Stimulated activated CD8-positive, alpha-beta memory T cell treated with anti-CD3 and anti-CD28 coated beads, Interleukin-7, amount 100 ng/mL, for 24 hours (primary cell): Measurements from ENCODE around the gene ANTXR2.
A peak's percentile ranks its signal among the peaks of the same experiment; 100 is the strongest.

Source experiments
- DNase-seq: peaks from one replicate; pipeline ENCODE4 v3.0.0-alpha.2; 2020; ENCODE audit warnings: low read depth

The ANTXR2 gene

GRCh38 chr4:79983431-79983830 lies 89.6 kb downstream of the ANTXR2 start:
- no peak for DNase-seq

DNA sequence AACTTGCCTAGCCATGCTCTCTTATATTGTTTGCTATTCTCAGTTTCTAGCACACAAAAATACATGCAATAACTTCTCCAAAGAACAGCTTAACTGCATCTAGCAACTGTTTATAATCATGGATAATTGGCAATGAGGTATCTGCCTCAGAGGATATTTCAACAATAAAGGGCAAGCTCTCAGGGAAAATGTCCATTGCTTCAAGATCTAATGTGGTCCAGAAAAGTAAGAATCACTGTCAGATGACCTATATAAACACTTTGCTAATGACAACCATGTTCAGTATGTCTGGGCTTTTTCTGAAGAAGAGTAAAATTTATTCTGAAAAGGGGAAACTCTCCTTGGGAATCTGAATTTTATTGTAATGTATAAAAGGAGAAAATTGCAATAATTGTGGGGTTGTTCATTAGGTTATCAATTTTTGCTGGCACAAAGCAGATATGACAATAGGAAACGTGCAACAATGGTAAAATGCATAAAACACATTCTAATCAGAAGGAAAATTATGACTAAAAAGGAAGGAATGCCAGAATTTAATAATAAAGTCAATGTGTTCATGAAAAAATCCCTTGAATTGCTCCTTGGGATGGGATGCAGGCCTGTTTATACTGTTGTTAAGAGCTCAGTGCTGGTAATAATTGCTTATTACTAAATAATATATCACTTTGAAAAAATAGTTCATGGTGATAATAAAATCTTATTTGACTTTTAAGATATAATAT lies 90.3 kb downstream of the ANTXR2 start:
- no peak for DNase-seq

GRCh38 chr4:79980448-79980847 lies 92.6 kb downstream of the ANTXR2 start:
- DNase-seq: no peak

GRCh38 chr4:79979785-79980437 lies 93.1 kb downstream of the ANTXR2 start:
- no peak for DNase-seq

DNA sequence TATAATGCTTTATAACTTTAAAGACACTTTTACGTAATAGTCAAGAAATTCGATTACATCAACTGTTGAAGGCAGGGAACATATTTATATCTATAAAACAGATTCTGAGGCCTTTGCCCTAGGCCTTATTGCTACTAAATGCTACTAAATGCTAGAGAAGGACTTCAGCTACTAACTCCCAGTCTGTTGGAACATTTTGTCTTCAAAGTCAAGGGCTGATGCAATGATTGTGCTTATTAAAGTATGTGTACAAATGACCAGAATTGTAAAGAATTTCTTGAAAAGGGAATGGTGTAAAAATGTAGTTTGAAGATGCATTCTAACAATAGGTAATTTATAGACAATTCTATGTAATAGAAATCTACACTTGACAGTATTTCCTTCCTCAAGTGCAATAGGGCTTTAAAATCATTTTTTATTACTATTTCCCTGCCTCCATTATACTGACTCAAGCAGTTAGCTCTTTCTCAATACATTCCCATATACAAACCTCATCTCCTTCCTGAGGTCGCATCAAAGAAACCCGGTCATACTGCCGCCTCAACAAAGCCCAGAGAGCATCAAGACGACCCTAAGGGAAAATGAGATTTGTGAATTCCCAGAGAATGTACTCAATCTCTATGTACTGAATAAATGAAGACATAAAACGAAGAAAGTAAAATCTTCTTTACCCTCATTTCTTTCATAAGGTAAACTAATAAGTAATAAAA lies 95.7 kb downstream of the ANTXR2 start:
- DNase-seq: no peak

DNA sequence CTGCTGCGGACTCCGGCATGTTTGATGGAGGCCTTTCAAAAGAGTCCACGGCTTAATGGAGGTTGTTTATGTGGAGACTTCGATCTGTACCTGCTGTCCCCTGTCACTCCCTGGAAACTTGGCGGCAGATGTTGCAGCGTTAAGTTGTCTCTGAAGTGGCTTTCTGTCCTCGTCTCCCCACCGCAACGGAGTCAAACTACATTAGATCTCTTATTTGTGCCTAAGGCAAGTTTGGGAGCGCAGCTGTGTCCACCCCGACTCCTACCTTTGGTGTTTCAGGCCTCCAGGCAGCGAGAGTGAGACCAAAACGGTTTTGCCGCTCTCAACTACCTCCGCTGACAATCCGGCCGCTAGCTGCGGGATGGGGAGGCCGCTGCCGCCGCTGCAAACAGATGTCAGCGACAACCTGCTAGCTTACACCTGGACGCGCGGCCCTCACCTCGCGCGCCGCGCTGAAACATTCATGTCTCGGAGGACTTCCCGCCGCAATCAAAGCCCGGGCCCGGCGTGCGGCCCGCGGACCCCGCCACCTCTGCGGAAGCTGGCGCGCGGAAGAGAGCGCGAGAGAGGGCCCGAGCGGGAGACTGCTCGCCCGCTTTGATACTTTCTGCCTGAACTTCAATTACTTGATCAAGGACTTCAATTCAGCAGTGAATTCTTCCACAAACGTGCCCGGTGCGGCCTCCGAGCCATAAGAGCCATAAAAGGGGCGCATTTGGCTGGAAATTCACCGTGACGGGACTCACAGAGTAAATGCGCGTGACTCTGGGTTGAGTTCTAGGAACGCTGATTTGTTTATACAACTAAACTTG lies 108.4 kb downstream of the ANTXR2 start:
- DNase-seq: no peak

DNA sequence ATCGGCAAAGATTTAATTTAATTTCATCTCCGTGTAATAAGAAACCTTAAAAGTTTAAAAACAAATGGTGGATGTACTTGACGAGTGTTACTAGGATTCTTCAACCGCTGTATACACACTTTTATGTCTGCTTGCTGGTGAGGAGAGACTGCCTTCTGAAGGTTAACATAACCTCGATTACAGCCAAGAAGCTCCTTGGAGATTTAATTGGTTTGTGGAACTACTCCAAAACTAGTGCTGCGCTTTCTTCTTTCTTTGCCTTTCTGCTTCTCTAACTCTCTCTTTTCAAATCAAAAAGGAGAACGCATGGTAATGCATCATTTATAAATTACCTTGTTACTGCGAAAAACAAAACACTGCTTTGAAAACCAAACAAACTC lies 109.0 kb downstream of the ANTXR2 start:
- no peak for DNase-seq

DNA sequence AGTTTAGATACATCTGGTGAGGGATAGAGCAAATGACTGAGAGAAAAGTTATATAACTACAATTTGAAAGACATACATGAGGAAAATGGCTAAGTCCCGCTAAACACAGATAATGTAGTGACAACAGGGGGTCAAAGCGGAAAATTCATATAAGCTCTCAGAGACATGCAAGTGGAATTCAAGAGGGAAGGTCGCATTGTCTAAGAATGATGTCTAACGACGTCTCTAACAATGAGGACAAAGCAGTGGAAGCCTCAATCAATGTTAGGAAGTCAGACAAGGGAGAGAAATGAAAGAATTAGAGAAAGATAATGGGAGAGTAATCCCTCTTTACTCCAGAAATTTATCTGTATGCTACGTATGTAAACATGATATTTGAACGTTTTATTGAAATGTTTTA lies 113.4 kb downstream of the ANTXR2 start:
- DNase-seq: no peak

GRCh38 chr4:79958466-79959264 lies 114.4 kb downstream of the ANTXR2 start:
- no peak for DNase-seq

DNA sequence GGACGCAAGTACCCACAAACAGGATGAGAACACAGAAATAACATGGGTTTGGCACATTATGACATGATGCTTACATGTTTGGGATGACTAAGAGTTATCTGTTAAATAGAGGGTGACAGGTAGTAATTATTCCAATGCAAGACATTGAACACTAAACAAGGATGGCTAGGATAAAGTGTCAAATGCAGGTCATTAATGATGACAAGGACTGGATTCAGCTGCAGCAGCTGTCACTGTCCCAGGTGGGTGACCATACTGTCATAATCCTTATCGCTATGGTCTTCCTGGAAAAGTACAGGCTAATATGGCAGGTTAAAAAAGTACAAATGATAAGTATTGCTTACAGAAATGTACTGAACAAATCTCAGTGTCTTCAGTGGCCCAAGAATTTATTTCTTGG lies 123.9 kb downstream of the ANTXR2 start:
- no peak for DNase-seq

DNA sequence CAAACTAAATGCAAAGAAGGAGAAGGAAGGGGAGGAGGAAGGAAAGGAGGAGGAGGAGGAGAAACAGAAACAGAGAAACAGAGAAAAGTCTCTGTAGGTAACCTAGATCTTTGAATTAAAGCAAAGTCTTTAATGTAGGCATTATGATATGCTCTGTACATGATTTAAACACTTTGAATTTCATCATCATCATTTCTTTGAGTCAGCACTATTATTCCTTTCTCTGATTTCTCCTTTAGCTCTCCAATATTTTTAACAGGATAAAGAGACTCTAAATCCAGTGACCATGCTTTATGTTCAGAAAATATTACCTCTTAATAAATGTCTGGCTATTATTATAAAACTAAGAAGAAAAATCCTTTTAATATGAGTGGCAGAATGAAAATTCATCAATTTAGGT lies 124.3 kb downstream of the ANTXR2 start:
- DNase-seq: no peak

GRCh38 chr4:79948261-79948660 lies 124.8 kb downstream of the ANTXR2 start:
- no peak for DNase-seq

DNA sequence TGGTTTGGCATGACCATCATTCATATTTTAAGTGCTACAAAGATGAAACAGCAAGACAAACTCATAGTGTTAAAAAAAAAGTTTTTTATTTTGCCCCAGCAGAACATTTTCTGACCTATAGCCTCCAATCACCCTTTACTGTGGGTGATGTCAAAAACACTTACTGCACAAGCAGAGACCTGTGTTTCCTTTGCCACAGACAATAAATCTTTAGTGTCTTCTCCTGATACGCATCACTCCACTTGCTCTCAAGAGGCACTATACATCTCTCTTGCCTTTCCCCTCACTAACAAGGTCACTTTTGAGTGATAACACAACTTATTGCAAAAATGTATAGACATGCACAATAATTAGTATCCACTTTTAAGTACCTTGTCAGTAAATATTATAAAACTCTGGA lies 125.6 kb downstream of the ANTXR2 start:
- DNase-seq: no peak

GRCh38 chr4:79935274-79935673 lies 137.8 kb downstream of the ANTXR2 start:
- no peak for DNase-seq

DNA sequence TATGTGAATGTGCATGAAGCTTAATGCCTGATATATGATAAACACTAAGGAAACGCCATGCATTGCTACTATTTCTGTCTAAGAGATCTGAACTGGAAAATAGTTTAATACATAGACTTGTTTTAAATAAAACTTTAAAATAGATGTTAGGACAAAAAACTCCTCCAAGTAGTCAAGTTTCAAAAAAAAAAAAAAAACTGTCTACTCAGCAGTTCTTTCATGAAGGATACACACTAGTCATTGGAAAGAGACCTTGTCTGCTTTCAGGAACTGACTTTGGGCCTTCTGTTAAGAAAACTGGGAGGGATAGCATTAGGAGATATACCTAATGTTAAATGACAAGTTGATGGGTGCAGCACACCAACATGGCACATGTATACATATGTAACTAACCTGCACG lies 138.4 kb downstream of the ANTXR2 start:
- DNase-seq: no peak

- DNase-seq: no peak
Measured at GRCh38 chr4:79927931-79928330, 145.1 kb downstream of the ANTXR2 start.

GRCh38 chr4:79923281-79923680 lies 149.7 kb downstream of the ANTXR2 start:
- DNase-seq: no peak

DNA sequence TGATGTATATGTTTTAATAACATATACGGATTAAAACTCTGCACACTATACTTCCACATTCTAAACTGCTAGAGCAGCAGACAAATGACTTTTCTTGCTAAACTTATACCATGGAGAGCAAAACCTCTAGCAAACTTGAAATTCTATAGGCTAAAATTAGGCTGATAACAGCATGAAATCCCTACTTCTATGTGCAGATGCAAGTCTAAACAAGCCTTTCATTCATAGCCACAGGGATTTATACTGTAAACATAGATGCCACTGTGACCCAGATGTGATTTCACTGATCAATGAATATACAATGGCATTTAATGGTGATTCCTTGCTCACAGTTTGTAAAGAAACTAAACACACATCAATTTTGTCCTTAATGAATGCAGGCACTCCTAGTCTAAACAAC lies 151.0 kb downstream of the ANTXR2 start:
- no peak for DNase-seq

- DNase-seq: no peak
Measured at GRCh38 chr4:79920163-79920853, 152.7 kb downstream of the ANTXR2 start.

DNA sequence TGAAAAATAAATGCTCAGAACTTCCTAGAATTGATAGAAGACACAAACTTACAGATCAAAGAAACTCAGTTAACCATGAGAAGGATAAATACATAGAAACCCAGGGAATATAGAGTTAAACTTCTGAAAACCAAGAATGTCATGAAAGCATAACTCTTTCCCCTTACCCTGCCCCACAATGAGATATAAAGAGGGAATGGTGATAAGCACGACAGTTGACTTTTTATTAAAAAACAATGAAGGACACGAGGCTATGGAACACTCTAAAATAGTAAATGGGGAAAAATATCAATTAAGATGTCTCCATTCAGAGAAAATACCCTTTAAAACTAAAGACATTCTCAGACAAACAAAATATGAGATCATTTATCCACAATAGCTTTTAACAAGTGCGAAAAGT lies 154.7 kb downstream of the ANTXR2 start:
- DNase-seq: no peak

- DNase-seq: peak; percentile 8
Measured at GRCh38 chr4:79917246-79917645, 155.8 kb downstream of the ANTXR2 start.
